Retina (tissue), 1 donor: ENCODE measurements around the gene B4GALT6.

Source experiments
- DNase-seq: peaks from one replicate; pipeline ENCODE4 v3.0.0-alpha.2; 2016

The B4GALT6 gene

GRCh38 chr18:31658670-31659575 lies 25.5 kb downstream of the B4GALT6 start:
- no peak for DNase-seq

- no peak for DNase-seq
These were observed 26.3 kb downstream of the B4GALT6 start for GRCh38 chr18:31657823-31658669.

- DNase-seq, result no peak
These were observed 27.6 kb downstream of the B4GALT6 start for GRCh38 chr18:31656754-31657153.

- no peak for DNase-seq
These were observed 29.0 kb downstream of the B4GALT6 start for GRCh38 chr18:31655354-31655753.

GRCh38 chr18:31652877-31653276 lies 31.5 kb downstream of the B4GALT6 start:
- no peak for DNase-seq

GRCh38 chr18:31652357-31652756 lies 32.0 kb downstream of the B4GALT6 start:
- DNase-seq, result no peak

GRCh38 chr18:31651369-31651768 lies 33.0 kb downstream of the B4GALT6 start:
- no peak for DNase-seq

GRCh38 chr18:31649978-31650719 lies 34.2 kb downstream of the B4GALT6 start:
- DNase-seq, result no peak

GRCh38 chr18:31649449-31649848 lies 34.9 kb downstream of the B4GALT6 start:
- DNase-seq, result no peak

GRCh38 chr18:31648966-31649429 lies 35.4 kb downstream of the B4GALT6 start:
- DNase-seq, result no peak

GRCh38 chr18:31648458-31648857 lies 35.9 kb downstream of the B4GALT6 start:
- no peak for DNase-seq

GRCh38 chr18:31647127-31647753 lies 37.1 kb downstream of the B4GALT6 start:
- no peak for DNase-seq

- DNase-seq, result no peak
These were observed 37.9 kb downstream of the B4GALT6 start for GRCh38 chr18:31646332-31647126.

- no peak for DNase-seq
These were observed 39.0 kb downstream of the B4GALT6 start for GRCh38 chr18:31645411-31645810.

- DNase-seq, result no peak
These were observed 41.4 kb downstream of the B4GALT6 start for GRCh38 chr18:31643003-31643402.

GRCh38 chr18:31637445-31637844 lies 46.9 kb downstream of the B4GALT6 start:
- DNase-seq, result no peak

GRCh38 chr18:31636387-31636786 lies 48.0 kb downstream of the B4GALT6 start:
- DNase-seq, result no peak

- DNase-seq, result no peak
These were observed 50.1 kb downstream of the B4GALT6 start for GRCh38 chr18:31634331-31634713.

- no peak for DNase-seq
These were observed 50.7 kb downstream of the B4GALT6 start for GRCh38 chr18:31633392-31634330.

- DNase-seq, result no peak
These were observed 52.0 kb downstream of the B4GALT6 start for GRCh38 chr18:31632356-31632755.
